ENCODE measurements around the gene PCED1A.
"Not testable (repeated sequence)": the region's sequence is repeated elsewhere in the genome, so short reads cannot be mapped to it uniquely, and the experiment has no call there.

Gene PCED1A

DNA sequence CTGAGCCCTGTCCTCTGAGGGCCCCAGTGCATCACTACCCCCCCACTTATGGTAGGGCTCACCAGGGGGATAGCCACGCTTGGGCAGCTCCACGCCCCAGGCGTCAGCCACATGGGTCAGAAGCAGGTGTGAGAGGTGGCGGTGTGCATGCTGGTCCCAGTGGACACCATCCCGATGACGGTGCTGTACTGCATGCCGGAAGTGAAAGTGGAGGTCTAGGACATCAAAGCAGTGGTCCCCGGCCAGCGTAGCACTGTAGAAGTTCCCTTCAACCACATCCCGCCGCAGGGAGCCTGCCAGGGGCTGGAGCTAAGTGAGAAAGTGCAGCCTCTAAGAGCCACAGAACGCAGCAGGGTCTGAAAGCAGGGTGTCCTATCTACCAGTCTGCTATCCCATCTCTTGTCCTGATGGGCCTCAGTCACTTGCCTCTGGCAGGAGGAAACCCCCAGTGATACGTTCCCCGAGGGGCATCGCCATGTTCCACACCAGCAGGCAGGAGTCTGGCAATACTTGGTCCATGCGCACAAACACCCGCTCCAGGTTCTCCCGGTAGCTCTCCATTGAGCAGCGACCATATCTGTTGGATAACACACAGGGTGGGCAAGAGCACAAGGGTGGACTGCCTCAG lies 2.2 kb downstream of the PCED1A start:
- Histone ChIP-seq H3K9ac (ENCODE audit: low read depth, low read length) (no peak overlapping the region), H3K4me3 (ENCODE audit: low read depth, low read length) (no peak overlapping the region), H3K9me3 (ENCODE audit: control insufficient read depth, insufficient read depth, low read length) (no peaks in the 10 kb centered on the region), H3K36me3 (ENCODE audit: control insufficient read depth, insufficient read depth, low read length) (peaks cover 6% of the 10 kb centered on the region), H3K4me1 (ENCODE audit: control insufficient read depth, insufficient read depth, low read length) (no peaks in the 10 kb centered on the region), H3K27me3 (ENCODE audit: control insufficient read depth, insufficient read depth, low read length) (peaks cover 18% of the 10 kb centered on the region)

GRCh38 chr20:2837221-2837960 lies 3.1 kb downstream of the PCED1A start:
- Histone ChIP-seq H3K4me1 (ENCODE audit: control insufficient read depth, insufficient read depth, low read length) (no peaks in the 10 kb centered on the region), H3K27me3 (ENCODE audit: control insufficient read depth, insufficient read depth, low read length) (peaks cover 18% of the 10 kb centered on the region), H3K4me3 (ENCODE audit: low read depth, low read length) (no peak overlapping the region), H3K36me3 (ENCODE audit: control insufficient read depth, insufficient read depth, low read length) (peaks cover 6% of the 10 kb centered on the region), H3K9me3 (ENCODE audit: control insufficient read depth, insufficient read depth, low read length) (no peaks in the 10 kb centered on the region), H3K9ac (ENCODE audit: low read depth, low read length) (no peak overlapping the region)

DNA sequence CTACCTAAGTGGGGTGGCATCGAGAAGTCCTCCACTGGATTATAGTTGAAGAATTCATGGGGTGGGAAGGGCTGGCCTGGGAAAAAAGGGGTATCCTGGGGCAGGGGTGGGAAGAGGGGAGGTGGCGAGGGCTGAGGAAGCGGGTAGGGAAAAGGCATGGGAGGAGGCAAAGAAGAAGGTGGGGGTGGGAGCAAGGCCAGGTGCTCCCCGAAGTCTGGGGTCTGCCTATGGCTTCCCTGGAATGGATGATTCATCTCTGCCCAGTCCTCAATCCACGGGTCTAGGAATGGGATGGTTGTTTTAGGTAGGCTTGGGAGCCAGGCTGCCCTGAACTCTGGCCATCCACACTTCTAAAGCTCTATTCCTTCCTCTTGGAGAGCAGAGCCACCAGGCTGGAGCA lies 4.4 kb downstream of the PCED1A start:
- no peaks in the 10 kb centered on the region for H3K4me1 ChIP-seq (ENCODE audit: control insufficient read depth, insufficient read depth, low read length)
- no peak overlapping the region for H3K4me3 ChIP-seq (ENCODE audit: low read depth, low read length)
- H3K27me3 ChIP-seq (ENCODE audit: control insufficient read depth, insufficient read depth, low read length): peaks cover 18% of the 10 kb centered on the region
- peaks cover 6% of the 10 kb centered on the region for H3K36me3 ChIP-seq (ENCODE audit: control insufficient read depth, insufficient read depth, low read length)
- no peaks in the 10 kb centered on the region for H3K9me3 ChIP-seq (ENCODE audit: control insufficient read depth, insufficient read depth, low read length)
- no peak overlapping the region for H3K9ac ChIP-seq (ENCODE audit: low read depth, low read length)

DNA sequence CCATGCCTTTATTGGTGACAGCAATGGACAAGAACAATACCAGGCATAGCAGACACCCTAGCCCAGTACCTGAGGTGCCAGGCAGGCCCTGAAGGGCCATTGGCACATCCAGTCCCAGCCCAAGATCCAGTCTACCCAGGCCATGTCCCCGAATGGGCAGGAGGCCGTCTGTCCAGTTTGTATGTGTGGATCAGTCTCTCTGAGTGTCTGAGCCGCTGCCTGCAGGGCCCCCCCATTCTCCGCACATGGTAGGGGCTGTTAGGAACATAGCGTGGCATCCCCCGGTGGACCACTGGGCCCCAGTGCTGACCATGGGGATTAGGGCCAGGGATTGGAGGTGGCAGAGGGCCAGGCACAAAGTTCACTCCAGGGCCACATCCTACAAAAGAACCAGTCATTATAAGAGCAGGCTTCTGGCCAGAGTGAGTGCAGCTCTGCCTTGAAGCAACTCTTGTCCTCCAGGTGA lies 5.1 kb downstream of the PCED1A start:
- H3K36me3 ChIP-seq (ENCODE audit: control insufficient read depth, insufficient read depth, low read length): peaks cover 4% of the 10 kb centered on the region
- no peak overlapping the region for H3K4me3 ChIP-seq (ENCODE audit: low read depth, low read length)
- no peaks in the 10 kb centered on the region for H3K9me3 ChIP-seq (ENCODE audit: control insufficient read depth, insufficient read depth, low read length)
- H3K27me3 ChIP-seq (ENCODE audit: control insufficient read depth, insufficient read depth, low read length): peaks cover 18% of the 10 kb centered on the region
- no peaks in the 10 kb centered on the region for H3K4me1 ChIP-seq (ENCODE audit: control insufficient read depth, insufficient read depth, low read length)
- no peak overlapping the region for H3K9ac ChIP-seq (ENCODE audit: low read depth, low read length)

GRCh38 chr20:2834401-2835110 lies 5.9 kb downstream of the PCED1A start:
- no peaks in the 10 kb centered on the region for H3K4me1 ChIP-seq (ENCODE audit: control insufficient read depth, insufficient read depth, low read length)
- no peaks in the 10 kb centered on the region for H3K9me3 ChIP-seq (ENCODE audit: control insufficient read depth, insufficient read depth, low read length)
- H3K27me3 ChIP-seq (ENCODE audit: control insufficient read depth, insufficient read depth, low read length): peaks cover 12% of the 10 kb centered on the region
- no peak overlapping the region for H3K9ac ChIP-seq (ENCODE audit: low read depth, low read length)
- no peak overlapping the region for H3K4me3 ChIP-seq (ENCODE audit: low read depth, low read length)
- peaks cover 4% of the 10 kb centered on the region for H3K36me3 ChIP-seq (ENCODE audit: control insufficient read depth, insufficient read depth, low read length)

DNA sequence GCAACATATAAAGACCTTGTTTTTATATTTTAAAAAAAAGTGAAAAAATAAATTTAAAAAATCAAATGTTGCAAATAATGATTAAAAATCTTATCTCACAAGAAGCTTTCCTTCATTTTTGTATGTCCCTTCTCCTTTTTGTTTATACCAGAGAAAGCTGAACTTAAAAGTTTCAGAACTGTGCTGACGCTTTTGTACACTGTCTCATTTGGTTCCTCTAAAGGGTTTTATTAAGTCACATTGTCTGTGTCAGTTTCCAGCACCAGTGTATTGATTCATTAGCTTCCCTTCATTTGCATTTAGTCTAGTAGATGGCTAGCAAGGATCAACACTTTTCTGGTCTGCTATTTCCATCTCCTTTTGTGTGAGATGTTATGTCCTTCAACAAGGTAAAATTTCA lies 6.7 kb downstream of the PCED1A start:
- Histone ChIP-seq H3K27me3 (ENCODE audit: control insufficient read depth, insufficient read depth, low read length) (peaks cover 8% of the 10 kb centered on the region), H3K4me1 (ENCODE audit: control insufficient read depth, insufficient read depth, low read length) (no peaks in the 10 kb centered on the region), H3K9me3 (ENCODE audit: control insufficient read depth, insufficient read depth, low read length) (no peaks in the 10 kb centered on the region), H3K36me3 (ENCODE audit: control insufficient read depth, insufficient read depth, low read length) (peaks cover 4% of the 10 kb centered on the region), H3K9ac (ENCODE audit: low read depth, low read length) (no peak overlapping the region), H3K4me3 (ENCODE audit: low read depth, low read length) (no peak overlapping the region)

GRCh38 chr20:2831206-2831605 lies 9.2 kb downstream of the PCED1A start:
- peaks cover 21% of the 10 kb centered on the region for H3K27me3 ChIP-seq (ENCODE audit: control insufficient read depth, insufficient read depth, low read length)
- not testable (repeated sequence) for H3K36me3 ChIP-seq (ENCODE audit: control insufficient read depth, insufficient read depth, low read length); H3K4me1 ChIP-seq (ENCODE audit: control insufficient read depth, insufficient read depth, low read length); H3K9me3 ChIP-seq (ENCODE audit: control insufficient read depth, insufficient read depth, low read length); H3K9ac ChIP-seq (ENCODE audit: low read depth, low read length); H3K4me3 ChIP-seq (ENCODE audit: low read depth, low read length)

GRCh38 chr20:2829376-2829775 lies 11.1 kb downstream of the PCED1A start:
- Histone ChIP-seq H3K4me1 (ENCODE audit: control insufficient read depth, insufficient read depth, low read length) (peaks cover 3% of the 10 kb centered on the region), H3K9me3 (ENCODE audit: control insufficient read depth, insufficient read depth, low read length) (no peaks in the 10 kb centered on the region), H3K4me3 (ENCODE audit: low read depth, low read length) (no peak overlapping the region), H3K9ac (ENCODE audit: low read depth, low read length) (no peak overlapping the region), H3K27me3 (ENCODE audit: control insufficient read depth, insufficient read depth, low read length) (peaks cover 28% of the 10 kb centered on the region), H3K36me3 (ENCODE audit: control insufficient read depth, insufficient read depth, low read length) (no peaks in the 10 kb centered on the region)

- Histone ChIP-seq H3K36me3 (ENCODE audit: control insufficient read depth, insufficient read depth, low read length) (no peaks in the 10 kb centered on the region), H3K4me3 (ENCODE audit: low read depth, low read length) (no peak overlapping the region), H3K4me1 (ENCODE audit: control insufficient read depth, insufficient read depth, low read length) (peaks cover 3% of the 10 kb centered on the region), H3K9ac (ENCODE audit: low read depth, low read length) (no peak overlapping the region), H3K27me3 (ENCODE audit: control insufficient read depth, insufficient read depth, low read length) (peaks cover 34% of the 10 kb centered on the region), H3K9me3 (ENCODE audit: control insufficient read depth, insufficient read depth, low read length) (no peaks in the 10 kb centered on the region)
Measured at GRCh38 chr20:2826655-2827054, 13.8 kb downstream of the PCED1A start.

- Histone ChIP-seq H3K4me1 (ENCODE audit: control insufficient read depth, insufficient read depth, low read length) (peaks cover 3% of the 10 kb centered on the region), H3K4me3 (ENCODE audit: low read depth, low read length) (no peak overlapping the region), H3K27me3 (ENCODE audit: control insufficient read depth, insufficient read depth, low read length) (peaks cover 43% of the 10 kb centered on the region), H3K9ac (ENCODE audit: low read depth, low read length) (no peak overlapping the region), H3K36me3 (ENCODE audit: control insufficient read depth, insufficient read depth, low read length) (no peaks in the 10 kb centered on the region), H3K9me3 (ENCODE audit: control insufficient read depth, insufficient read depth, low read length) (no peaks in the 10 kb centered on the region)
Measured at GRCh38 chr20:2825761-2826160, 14.7 kb downstream of the PCED1A start.

DNA sequence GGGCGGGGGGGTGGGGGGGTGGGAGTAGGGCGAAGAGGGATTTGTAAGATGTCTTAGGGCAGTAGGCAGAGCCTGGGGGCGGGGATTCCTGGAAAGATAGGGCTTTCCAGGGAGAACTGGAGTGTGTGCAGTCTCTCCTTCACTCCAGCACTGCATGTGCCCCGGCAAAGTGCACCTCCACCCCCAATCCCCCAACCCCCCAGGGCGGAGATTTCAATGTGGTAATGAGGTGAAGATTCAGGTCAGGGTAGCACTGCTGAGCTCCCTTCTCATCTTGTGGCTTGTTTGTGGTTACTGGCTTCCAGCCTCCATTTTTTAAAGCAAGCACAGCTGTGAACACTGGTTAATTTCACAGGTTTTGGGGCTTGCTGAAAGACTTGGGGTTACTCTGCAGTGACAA lies 18.4 kb downstream of the PCED1A start:
- Histone ChIP-seq H3K4me1 (ENCODE audit: control insufficient read depth, insufficient read depth, low read length) (peaks cover 8% of the 10 kb centered on the region), H3K9me3 (ENCODE audit: control insufficient read depth, insufficient read depth, low read length) (no peaks in the 10 kb centered on the region), H3K4me3 (ENCODE audit: low read depth, low read length) (no peak overlapping the region), H3K27me3 (ENCODE audit: control insufficient read depth, insufficient read depth, low read length) (peaks cover 54% of the 10 kb centered on the region), H3K9ac (ENCODE audit: low read depth, low read length) (no peak overlapping the region), H3K36me3 (ENCODE audit: control insufficient read depth, insufficient read depth, low read length) (no peaks in the 10 kb centered on the region)
